DMS114 treated with DMSO at 0.1 percent for 48 hours (cell line): ENCODE data around the gene PAX2.

Source experiments
- DNase-seq: peaks from one replicate; lab custom pipeline; 2025; ENCODE audit not compliant: unreplicated experiment; lab: John Stamatoyannopoulos, UW

Gene PAX2

DNA sequence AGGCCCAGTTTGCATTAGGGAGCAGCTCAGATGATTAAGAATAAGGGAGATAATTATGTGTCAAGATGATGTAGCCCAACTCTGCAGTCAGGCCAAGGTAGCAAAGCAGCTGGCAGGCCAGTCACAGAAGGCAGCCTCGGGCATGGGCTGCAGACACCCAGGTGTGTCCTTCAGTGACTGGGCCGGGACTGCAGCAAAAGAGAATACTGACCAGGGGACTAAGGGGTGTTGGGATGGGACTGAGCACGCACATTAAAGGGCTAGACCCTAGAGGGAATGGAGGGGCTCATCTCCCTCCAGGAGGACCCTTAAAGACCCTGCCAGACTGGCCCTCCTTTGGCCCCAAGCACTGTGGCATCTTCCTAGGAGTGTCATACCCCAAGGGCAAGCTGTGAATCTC, 38.7 kb downstream of the PAX2 start:
- DNase-seq, result no peak

DNA sequence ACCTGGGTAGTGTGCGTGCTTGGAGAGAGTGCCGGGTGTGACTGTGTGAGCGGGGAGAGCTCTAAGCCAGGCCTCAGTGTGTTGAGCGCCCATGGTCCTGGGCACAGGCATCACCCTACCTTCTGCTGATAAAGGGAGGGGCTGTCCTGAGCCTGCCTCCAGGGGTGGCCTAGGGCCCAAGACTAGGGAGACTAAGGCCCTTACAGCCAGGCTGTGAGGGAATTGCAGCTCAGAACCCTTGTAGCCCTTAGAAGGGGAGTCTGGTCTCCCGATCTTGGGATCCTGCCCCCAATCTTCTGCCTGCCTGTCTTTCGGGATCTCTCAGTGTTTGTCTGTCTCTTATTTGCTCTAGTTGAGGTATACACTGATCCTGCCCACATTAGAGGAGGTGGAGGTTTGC, 41.2 kb downstream of the PAX2 start:
- DNase-seq, result no peak

DNA sequence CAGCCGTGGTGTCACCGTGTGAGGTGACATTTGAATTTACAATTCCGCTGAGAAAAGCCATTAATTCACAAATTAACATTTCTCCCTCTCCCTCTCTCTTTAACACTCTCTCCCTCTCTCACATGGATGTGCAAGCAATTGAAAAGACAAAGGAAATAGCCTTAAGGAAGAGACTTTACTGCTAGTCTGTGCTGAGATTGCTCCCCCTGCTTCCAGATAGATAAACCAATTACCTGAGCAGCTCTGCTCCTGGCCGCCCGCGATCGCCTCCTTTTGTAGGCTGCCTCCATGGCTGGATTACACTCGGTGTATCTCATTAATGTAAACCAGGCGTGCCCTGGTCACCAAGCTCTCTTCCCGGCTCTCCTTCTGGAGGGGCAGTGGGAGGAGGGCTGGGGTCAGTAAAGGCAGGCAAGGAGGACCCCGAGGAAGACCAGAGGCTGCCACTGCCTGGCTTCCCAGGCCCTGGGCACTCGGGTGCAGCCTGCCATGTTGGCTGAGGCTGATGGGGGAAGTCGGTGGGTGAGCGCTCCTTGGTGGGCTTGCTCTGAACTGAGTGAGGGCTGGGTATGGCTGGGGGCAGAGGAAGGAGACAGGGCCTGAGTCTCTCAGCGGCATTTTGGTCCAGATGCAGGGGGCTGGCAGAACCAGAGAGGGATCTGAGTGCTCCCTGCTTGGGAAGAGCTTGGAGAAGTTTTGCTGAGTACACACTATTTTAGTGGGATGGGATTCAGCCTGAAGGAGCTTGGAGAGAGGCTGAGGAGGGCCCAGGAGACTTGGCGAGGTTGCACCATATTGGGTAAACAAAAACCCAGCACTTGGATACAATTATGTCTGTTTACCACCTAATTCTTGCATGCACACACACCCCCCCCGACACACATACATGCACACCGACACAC, 42.9 kb downstream of the PAX2 start:
- DNase-seq, result no peak

DNA sequence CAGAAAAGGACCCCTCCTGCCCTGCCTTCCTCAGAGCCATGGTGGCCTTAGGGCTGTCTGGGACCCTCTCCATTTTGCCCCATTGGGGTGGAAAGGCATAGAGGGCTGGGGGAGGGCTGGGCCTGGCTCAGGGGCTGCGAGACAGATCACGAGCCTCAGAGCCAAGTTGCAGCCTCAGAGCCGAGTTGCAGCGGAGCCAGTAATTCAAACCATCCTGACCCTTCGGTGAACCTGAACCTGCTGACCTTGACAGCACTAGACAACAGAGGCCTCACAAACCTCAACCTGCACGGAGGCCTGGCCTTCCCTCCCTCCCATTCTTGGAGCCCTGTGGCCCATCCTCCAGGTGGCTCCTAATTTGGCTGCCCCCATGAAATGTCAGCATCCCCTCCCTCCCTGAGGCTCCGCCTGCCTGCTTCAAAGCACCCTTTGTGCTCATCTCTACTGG, 45.4 kb downstream of the PAX2 start:
- no peak for DNase-seq

DNA sequence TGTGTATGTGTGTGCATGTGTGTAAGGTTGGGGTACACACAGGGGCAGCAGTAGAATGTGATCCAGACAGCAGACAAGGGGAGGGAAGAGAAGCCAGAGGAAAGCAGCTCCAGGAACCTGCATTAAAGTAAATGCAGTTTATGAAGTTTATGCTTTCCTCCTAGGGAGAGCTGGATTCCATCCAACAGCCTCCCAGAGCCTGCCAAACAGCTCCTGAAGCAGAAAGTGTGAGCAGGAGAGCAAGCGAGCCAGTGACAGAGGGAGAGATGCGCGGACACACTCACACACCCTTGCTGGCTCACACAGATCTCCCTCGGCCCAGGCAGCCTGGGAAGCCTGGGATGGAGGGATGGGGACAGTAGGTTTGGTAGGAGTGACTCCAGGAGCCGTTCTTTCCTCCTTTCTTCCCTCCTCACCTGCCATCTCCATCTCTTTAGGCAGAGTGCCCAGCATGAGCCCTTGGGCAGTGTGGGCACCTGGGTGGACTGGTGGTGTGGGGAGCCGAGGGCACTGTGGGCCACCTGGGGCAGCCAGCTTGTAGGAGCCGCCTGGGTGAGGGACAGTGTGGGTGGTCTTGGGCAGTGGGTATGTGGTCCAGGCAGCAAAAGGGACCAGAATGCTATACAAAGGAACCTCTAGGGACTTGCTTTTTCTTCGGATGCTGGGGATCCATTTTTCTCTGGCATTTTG, 46.1 kb downstream of the PAX2 start:
- DNase-seq, result no peak

DNA sequence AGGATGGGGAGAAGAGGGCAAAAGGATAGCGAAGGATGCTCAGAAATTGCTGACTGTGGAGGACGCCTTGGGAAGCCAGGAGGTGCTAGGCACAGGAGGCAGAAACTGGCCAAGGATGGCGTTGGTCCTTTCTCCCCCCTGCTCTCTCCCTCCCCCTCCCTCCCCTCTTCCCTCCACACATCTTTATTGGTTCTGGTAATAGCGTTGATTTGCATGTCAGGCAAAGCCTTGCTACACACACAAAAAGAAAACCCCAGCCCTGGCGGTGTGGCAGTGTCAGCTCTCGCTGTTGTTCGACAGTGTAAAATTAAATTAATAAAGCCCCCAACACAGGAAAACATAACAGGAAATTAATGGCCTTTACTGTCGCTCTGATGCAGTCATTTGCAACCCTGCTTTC, 47.2 kb downstream of the PAX2 start:
- no peak for DNase-seq

DNA sequence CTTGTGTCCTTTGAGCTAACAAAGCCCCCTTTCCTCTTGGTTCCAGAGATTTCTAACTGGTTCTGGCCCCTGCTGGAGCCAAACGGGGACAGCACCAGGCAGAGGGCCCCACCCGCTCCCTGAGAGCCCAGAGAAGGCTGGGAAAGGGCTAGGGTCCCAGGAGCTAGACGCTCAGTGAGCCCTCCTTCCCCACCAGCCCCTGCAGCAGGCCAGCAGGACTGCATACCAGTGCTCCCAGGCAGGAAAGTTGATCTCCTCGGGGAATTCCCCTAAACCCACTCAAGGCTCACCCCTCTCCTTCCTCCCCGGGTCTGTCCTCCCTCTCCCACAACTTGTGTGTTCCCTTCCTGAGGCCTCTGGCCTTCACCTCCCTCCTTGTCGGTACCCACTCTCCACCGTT, 47.7 kb downstream of the PAX2 start:
- DNase-seq, result no peak

DNA sequence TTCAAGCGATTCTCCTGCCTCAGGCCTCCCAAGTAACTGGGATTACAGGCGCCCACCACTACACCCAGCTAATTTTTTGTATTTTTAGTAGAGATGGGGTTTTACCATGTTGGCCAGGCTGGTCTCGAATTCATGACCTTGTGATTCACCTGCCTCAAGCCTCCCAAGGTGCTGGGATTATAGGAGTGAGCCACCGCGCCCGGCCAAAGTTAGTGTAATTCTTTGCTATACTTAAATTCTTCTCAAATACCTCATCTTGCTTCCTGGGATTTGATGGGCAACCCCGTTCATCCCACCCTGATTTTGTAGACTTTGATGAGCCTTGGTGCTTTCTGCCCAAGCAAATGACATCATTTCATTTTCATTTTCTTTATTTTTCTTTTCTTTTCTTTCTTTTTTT, 54.5 kb downstream of the PAX2 start:
- no peak for DNase-seq

DNA sequence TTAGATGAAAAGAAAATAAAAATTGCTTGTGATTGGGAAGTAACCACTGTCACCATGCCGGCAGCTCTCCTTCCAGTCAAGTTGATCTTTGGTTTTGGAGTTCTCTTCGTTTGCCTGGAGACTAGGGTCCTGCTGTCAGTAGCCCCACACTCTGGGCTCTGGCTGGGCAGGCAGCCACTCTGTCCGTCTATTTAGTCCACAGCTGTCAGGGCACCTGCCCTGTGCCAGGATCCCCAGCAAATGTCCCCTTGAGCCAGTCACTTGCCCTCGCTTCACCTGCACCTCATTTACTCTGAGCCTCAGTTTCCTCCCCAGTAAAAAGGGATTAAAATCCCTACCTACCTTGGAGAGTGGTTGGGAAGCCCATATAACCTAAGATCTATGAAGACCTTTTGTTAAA, 55.5 kb downstream of the PAX2 start:
- DNase-seq, result no peak

DNA sequence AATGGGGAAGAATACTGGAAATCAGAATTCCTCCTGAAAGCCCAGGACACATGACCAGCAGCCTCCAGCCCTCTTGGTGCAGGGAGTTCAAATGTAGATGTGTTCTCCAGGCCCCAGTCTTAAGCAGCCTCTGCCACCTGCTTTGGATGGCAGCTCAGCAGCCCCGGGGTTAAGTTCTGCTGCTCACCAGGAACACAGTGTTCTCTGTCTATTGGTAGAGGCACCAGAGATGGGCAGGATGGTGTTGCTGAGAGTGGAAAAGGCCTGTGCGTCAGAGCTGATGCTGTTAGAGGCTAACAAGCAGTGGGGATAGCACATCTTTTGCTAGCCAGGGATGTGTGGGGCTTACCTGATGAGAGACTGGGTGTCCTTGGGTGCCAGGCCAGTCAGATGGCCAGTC, 56.8 kb downstream of the PAX2 start:
- no peak for DNase-seq

DNA sequence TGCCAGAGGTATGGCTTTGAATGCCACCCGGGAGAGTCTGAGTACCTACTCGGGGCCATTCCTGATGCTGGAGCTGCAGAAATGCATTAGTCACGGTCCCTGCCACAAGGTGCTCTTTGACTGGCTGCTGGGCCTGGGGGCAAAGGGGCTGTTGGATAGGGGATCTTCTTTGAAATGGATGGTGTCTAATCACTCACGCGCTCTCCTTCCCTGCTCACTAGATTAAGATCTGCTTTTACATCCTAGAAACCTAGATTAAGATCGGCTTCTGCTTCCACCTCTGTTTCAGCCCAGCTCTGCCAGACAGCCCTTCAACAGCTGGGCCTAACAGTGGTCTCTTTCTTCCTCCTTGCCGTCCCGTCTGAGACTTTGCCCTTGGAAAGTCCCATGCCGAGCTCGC, 57.2 kb downstream of the PAX2 start:
- DNase-seq, result no peak

DNA sequence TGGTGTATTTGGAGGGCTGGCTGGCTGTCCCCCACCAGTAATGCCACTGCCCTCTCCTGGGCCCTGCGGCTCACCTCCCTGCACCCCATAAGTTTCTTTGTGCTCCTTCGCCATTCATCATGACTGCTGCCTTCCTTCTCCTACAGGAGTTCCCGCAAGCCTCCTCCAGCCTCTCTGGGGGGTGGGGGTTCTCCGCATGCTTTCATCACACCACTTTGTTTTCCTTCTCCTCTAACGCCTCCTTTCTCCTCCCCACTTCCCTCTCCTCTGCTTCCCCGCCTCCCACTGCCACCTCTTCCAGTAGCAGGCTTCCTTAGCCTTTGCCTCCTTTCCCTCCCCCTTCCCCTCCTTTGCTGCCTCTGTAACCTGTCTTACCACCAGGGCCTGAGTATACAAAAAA, 58.1 kb downstream of the PAX2 start:
- no peak for DNase-seq

DNA sequence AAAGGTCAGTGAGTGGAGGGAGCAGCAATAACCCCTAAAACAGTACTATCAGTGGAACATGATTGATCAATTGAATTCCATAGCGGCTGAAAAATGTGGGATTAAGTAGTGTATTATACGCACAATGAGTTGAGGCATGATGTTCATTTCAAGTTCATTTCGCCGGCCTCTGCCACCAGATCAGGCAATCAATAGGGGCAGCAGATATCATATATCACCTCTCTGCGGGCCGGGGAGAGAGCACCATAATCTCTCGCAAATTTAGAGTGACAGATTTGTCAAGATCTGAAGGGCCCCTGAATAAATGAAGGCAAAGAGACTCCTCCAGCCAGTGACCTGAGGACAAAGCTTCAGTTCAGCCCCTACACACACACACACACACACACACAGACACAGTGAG, 58.5 kb downstream of the PAX2 start:
- DNase-seq, result no peak

DNA sequence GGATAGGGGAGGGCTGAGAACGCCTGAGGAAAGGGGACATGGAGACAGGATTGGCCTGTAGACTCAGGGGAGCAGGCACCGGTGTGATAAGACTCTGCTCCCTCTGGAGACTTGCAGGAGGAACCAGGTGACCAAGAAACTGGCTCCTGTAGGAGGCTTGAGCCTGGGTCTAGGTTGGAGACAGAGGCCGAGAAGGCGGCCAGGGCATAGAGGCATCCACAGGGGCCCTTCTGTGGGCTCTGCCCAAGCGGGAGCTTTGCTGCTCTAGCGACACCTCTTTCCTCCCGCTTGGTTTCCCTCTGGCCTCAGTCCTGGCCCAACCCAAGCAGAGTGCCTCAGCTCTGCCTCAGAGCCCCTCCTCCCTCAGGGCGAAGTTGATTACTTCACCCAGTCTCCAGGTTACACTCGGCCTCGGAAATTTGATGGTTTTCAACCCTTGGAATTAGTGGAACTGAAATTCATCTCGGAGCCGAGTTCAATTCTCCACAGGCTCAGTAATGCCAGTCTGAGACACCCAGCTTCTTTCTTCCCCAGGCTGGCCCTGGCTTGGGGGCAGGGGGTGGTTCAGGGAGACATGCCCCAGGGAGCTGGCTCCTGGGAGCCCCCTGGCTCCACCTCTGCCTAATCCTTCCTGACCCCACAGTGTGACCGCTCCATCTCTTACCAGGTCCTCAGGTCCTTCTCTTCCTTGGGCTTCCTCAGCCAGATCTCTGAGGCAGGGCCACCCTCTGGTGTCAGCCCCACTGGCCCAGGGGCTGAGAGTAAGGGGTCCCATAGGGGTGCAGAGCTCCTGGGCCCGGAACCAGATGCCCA, 60.4 kb downstream of the PAX2 start:
- DNase-seq, result no peak

DNA sequence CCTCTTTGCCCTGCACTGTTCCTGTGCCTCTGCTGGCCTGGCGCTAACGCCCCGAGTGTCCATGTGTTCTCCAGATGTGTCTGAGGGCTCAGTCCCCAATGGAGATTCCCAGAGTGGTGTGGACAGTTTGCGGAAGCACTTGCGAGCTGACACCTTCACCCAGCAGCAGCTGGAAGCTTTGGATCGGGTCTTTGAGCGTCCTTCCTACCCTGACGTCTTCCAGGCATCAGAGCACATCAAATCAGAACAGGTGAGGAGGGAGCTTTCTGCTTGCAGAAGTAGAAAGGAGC, 60.9 kb downstream of the PAX2 start:
- DNase-seq, result no peak

DNA sequence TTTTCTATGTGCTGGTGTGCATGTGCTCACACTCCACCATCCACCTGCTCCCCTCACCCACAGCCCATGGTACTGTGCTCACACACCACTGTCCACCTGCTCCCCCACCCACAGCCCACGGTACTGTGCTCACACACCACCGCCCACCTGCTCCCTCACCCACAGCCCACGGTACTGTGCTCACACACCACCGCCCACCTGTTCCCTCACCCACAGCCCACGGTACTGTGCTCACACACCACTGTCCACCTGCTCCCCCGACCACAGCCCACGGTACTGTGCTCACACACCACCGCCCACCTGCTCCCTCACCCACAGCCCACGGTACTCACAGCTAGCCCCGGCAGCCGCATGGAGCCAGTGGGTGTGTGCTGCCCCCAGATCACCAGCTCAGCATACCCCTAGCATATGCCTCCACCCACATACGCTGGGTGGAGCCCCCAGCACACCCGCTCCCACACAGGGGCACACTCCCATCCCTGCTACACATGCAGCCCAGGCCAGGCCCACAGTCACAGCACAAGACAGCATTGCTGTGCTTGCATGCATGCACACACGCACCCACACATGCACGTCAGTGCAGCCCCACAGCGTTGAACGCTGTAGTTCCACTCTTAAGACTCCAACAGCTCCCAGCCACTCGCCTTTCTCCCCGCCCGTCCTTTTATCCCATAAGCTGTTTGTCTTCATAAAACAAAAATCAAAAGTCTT, 62.0 kb downstream of the PAX2 start:
- no peak for DNase-seq

DNA sequence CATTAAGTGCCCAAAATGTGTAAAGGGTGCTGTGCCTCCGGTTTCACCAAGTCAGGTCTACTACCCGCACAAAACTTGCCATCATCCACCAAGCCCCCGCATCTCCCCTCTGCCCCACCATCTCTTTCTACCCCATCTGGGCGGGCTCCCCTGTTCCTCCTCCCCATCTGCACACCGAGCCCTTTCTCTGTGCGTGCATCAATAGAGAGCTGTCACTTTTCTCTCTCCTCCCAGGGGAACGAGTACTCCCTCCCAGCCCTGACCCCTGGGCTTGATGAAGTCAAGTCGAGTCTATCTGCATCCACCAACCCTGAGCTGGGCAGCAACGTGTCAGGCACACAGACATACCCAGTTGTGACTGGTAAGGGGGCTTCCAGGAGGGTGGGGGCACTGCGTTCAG, 63.5 kb downstream of the PAX2 start:
- no peak for DNase-seq

DNA sequence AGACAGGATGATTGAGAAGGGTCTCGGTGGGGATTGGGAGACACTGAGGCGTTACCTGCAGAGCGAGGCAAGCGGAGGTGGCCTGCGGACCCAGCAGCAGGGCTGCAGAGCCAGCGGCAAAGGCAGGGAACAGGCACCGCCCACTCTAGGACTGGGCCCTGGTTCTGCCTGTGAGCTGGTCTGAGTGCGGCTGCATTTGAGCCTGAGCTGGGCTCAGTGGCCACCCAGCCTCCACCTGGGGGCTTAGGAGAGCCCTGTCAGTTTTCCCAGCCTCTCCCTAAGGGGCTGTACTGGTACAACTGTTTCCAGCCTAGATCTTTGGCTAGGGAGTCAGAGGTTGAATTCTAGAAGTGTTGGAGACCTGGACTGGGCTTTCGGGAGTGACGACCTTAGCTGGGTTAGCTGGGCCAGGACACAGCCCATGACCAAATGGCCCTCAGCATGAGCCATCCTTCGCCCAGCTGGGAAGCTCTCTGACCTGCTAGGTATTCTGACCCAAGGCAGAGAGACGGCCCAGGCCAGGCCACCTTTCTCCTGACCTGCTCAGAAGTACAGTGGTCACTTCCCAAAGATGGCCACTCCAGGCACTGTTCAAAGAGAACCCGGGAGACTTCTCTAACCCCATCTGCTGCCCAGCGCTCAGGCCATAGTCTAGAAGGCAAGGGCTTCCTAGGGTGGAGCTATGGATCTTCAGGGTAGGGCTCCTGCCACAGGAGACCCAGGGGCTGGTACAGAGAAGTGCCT, 64.9 kb downstream of the PAX2 start:
- DNase-seq, result no peak

DNA sequence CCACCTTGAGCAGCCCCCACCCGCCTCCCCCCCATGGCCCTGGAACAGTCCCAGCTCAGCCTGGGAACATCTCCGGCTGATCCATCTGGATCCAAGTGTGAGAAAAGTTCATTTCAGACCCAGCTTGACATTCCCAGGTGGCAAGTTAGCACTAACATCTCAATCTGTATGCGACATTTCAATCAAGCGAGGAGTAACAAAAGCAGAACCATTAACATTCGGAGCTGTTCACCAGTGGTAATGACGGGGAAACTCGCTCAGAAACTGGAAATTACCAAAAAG, 65.4 kb downstream of the PAX2 start:
- no peak for DNase-seq

DNA sequence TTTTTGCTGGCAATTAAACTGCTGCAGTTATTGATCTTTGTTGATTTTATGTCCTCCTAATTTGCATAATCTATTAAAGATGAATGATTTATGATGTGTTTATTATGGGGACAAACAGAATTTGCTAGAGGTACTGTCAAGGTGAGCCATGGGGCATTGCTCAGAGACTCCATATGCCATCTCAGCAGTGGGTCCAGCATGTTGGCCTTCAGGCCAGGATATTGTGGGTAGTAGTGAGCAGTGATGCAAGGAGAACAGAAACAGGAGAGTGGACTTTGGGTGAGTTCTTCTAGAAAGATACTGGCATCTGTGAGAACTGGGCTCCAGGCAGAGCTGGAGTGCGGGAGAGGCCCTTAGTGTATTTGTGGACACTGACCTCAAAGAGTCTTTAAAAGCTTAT, 65.9 kb downstream of the PAX2 start:
- no peak for DNase-seq
